ENCODE measurements around the gene SCN5A. TPM values are rescaled to one million over a fixed set of nuclear protein-coding genes. Genes with fewer than 3 reads are reported as not detected.

SCN5A gene
- total and polyA plus RNA-seq, 2 of the 8 experiments (the other 6 are each of a cell fraction or from before 2014, with no cell fraction given) = 4.8 to 11.4 TPM

- TF ChIP-seq CHD7 (IDR thresholded peaks at IDR 0.05; ENCODE audit: insufficient replicate concordance, low read length) (no peak), TEAD4 (IDR thresholded peaks at IDR 0.05; ENCODE audit: low read depth, low read length) (no peak)
These were observed 37.8 kb upstream of the SCN5A start (continued) for GRCh38 chr3:38687321-38687720.
